A673 (cell line): ENCODE results near the gene COL4A1. TPM values are rescaled to one million over a fixed set of nuclear protein-coding genes. Genes with fewer than 3 reads are reported as not detected.

Experiments used
- BruUV-seq: library from RNA; stranded (reverse); fragments of 400-500 nt; replicated peaks from 2 replicates; lab custom pipeline; 2021; lab: Mats Ljungman, UMichigan
- CTCF ChIA-PET: fragments of 300-600 bp; sonication (Branson Sonifier 250); formaldehyde crosslinking; loops from one replicate; lab custom pipeline; 2022; ENCODE audit warnings: antibody characterized with exemption; lab: Charles Lee
- POLR2A ChIA-PET: fragments of 300-600 bp; sonication (Branson Sonifier 250); formaldehyde crosslinking; loops from one replicate; lab custom pipeline; 2022; ENCODE audit warnings: antibody characterized with exemption; ENCODE audit not compliant: low non-redundant PET; lab: Charles Lee
- DNase-seq: peaks from one replicate; pipeline ENCODE4 v3.0.0-alpha.2; 2015; ENCODE audit warnings: low spot score
- H3K27ac ChIP-seq: fragments of 200-600 bp; sonication (generic); 2 replicates; pipeline ENCODE4 v1.5.1; 2016; ENCODE audit warnings: mixed run types, low read depth, mild to moderate bottlenecking, mixed read lengths, antibody characterized with exemption, low read length; ENCODE audit not compliant: poor library complexity, severe bottlenecking
- H3K27me3 ChIP-seq: fragments of 200-600 bp; sonication (generic); replicated peaks from 2 replicates; pipeline ENCODE4 v1.6.1; 2017; ENCODE audit warnings: mixed run types, low read depth, mild to moderate bottlenecking, mixed read lengths, antibody characterized with exemption, low read length; ENCODE audit not compliant: insufficient read depth, poor library complexity
- H3K36me3 ChIP-seq: fragments of 200-600 bp; sonication (generic); 2 replicates; pipeline ENCODE4 v1.6.1; 2016; ENCODE audit warnings: mixed run types, mild to moderate bottlenecking, mixed read lengths, antibody characterized with exemption, low read length; ENCODE audit not compliant: insufficient read depth, poor library complexity, severe bottlenecking
- H3K4me1 ChIP-seq: fragments of 200-600 bp; sonication (generic); 2 replicates; pipeline ENCODE4 v1.6.1; 2017; ENCODE audit warnings: mixed run types, mild to moderate bottlenecking, mixed read lengths, antibody characterized with exemption, low read length; ENCODE audit not compliant: insufficient read depth, poor library complexity, severe bottlenecking
- H3K4me3 ChIP-seq: fragments of 200-600 bp; sonication (generic); 2 replicates; pipeline ENCODE4 v1.5.1; 2016; ENCODE audit warnings: low read depth, mixed run types, mild to moderate bottlenecking, mixed read lengths, low read length; ENCODE audit not compliant: poor library complexity, severe bottlenecking
- H3K9me3 ChIP-seq: fragments of 200-600 bp; sonication (generic); 2 replicates; pipeline ENCODE4 v1.6.1; 2016; ENCODE audit warnings: mixed run types, low read depth, mild to moderate bottlenecking, mixed read lengths, antibody characterized with exemption, low read length; ENCODE audit not compliant: poor library complexity, severe bottlenecking
- EZH2 ChIP-seq: fragments of 200-600 bp; sonication (generic); IDR thresholded peaks from 2 replicates; pipeline ENCODE4 v1.6.1; 2017; ENCODE audit warnings: borderline replicate concordance, low read depth, mild to moderate bottlenecking, mixed read lengths, antibody characterized with exemption, low read length; ENCODE audit not compliant: poor library complexity, severe bottlenecking
- intact Hi-C: fragments of 100-400 bp; cut with micrococcal nuclease; formaldehyde crosslinking; loops from one replicate; pipeline ENCODE4 v1.10.0; 2022; ENCODE audit not compliant: unreplicated experiment
- total RNA-seq: library from RNA; stranded (reverse); gene quantifications from 2 replicates; pipeline ENCODE4 v1.2.3, GENCODE V29; 2021
- TF ChIP-seq, protein P1 (sequence below): fragments of 300-800, 200-600 bp; sonication (generic); conservative IDR thresholded peaks from 2 replicates; pipeline ENCODE4 v1.5.1; 2017; ENCODE audit warnings: low read depth, mild to moderate bottlenecking, antibody characterized with exemption, low read length, moderate library complexity, mixed read lengths

The COL4A1 gene
- total RNA-seq, 1 experiment from 2014 or later: 83.9 TPM

DNA sequence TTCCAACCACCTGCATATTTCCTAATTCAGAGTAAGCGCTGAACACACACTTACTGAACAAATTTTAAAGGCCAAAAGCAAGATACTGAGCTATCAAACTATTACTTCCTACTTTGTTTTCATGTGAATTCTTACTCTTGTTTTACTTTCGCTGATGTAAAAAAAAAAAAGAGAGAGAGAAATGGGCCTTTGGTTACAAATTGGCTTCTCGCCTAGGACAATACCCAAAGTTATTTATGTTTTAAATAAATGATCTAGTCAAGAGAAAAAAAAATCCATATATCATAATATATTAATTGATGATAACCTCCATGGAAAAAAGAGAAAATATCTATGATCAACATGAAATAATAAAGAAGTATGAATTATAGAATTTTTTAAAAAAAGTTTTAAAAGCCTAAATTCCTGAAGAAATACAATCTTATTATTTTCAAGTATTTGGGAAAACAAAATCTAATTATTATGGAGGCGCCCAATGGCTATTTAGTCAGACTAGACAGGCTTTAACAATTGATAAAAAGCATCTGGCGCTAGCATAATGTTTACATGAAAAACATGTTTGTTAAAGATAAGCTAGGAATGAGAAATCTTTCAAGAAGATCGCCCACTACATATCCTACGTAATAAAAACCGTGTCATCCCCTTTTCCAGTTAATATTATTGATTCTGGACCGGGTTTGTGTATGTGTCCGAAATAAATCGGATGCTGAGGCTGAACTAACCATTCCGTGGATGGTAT, 9.0 kb downstream of the COL4A1 start:
- intact Hi-C loops: no loop called here
- no peak for DNase-seq
- Histone ChIP-seq H3K36me3 (no peaks in the 10 kb centered on the region), H3K4me1 (peaks cover 7% of the 10 kb centered on the region), H3K27me3 (no peaks in the 10 kb centered on the region), H3K4me3 (no peak overlapping the region), H3K27ac (no peak overlapping the region), H3K9me3 (no peaks in the 10 kb centered on the region)
- no TSS peak for BruUV-seq
- TF ChIP-seq EZH2: no peak
- TF ChIP-seq, protein P1, sequence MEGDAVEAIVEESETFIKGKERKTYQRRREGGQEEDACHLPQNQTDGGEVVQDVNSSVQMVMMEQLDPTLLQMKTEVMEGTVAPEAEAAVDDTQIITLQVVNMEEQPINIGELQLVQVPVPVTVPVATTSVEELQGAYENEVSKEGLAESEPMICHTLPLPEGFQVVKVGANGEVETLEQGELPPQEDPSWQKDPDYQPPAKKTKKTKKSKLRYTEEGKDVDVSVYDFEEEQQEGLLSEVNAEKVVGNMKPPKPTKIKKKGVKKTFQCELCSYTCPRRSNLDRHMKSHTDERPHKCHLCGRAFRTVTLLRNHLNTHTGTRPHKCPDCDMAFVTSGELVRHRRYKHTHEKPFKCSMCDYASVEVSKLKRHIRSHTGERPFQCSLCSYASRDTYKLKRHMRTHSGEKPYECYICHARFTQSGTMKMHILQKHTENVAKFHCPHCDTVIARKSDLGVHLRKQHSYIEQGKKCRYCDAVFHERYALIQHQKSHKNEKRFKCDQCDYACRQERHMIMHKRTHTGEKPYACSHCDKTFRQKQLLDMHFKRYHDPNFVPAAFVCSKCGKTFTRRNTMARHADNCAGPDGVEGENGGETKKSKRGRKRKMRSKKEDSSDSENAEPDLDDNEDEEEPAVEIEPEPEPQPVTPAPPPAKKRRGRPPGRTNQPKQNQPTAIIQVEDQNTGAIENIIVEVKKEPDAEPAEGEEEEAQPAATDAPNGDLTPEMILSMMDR: no peak
- ChIA-PET CTCF (no interaction called here), POLR2A (no interaction called here)

DNA sequence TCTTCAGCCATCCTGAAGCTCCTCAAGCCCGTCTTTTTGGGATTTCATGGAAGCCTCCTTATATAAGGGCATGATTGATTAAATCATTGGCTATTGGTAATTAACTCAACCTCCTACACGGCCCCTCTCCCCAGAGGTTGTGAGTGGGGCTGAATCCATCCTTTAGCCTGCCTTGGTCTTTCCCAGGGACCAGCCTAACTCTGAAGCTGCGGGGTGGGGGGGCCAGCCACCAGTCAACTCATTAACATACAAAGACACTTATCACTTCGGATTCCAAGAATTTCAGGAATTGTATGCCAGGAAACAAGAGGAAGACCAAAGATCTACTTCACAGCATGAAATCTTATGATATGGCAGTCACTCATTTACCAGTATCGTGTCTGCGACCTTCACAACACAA, 9.9 kb downstream of the COL4A1 start:
- ChIA-PET POLR2A (no interaction called here), CTCF (no interaction called here)
- Histone ChIP-seq H3K4me1 (peaks cover 7% of the 10 kb centered on the region), H3K27me3 (no peaks in the 10 kb centered on the region), H3K4me3 (no peak overlapping the region), H3K36me3 (no peaks in the 10 kb centered on the region), H3K27ac (no peak overlapping the region), H3K9me3 (no peaks in the 10 kb centered on the region)
- no TSS peak for BruUV-seq
- TF ChIP-seq, protein P1: no peak
- TF ChIP-seq EZH2: no peak
- intact Hi-C loops: no loop called here
- no peak for DNase-seq

DNA sequence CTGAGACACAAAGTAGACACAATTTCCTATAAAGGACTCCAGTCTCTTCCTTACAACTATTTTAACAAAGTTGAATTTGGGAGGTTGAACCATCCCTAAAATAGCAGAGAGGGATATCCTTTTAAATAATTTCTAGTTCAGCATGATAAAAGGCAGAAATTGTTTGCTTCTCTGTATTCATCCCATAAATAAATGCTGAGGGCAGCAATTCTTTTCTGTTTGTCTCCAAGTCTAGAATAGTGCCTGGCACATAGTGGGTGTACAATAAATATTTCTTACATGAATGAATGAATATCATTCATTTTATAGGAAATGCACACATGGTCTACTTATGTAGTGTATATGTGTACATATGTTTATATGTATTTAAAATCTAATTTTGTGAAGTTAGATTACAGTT, 12.3 kb downstream of the COL4A1 start:
- no peaks in the 10 kb centered on the region for H3K36me3 ChIP-seq
- DNase-seq: no peak
- intact Hi-C loops: no loop called here
- no peaks in the 10 kb centered on the region for H3K27me3 ChIP-seq
- no TSS peak for BruUV-seq
- no peaks in the 10 kb centered on the region for H3K4me1 ChIP-seq
- ChIA-PET CTCF (no interaction called here), POLR2A (no interaction called here)
- H3K27ac ChIP-seq: no peak overlapping the region
- H3K4me3 ChIP-seq: no peak overlapping the region
- H3K9me3 ChIP-seq: no peaks in the 10 kb centered on the region
- TF ChIP-seq, protein P1: no peak
- no peak for TF ChIP-seq EZH2
